WTC11 (cell line): ENCODE data around the gene GSDME. TPM values are rescaled to one million over a fixed set of nuclear protein-coding genes. Genes with fewer than 3 reads are reported as not detected.

Experiments used
- ATAC-seq: fragments of 200-7000 bp; cut with Tn5 transposase; 2 replicates; pipeline ENCODE4 v1.10.0; 2021; ENCODE audit warnings: mild to moderate bottlenecking, moderate library complexity
- CTCF ChIA-PET: fragments of 300-600 bp; sonication (Branson Sonifier 250); formaldehyde crosslinking; loops from one replicate; lab custom pipeline; 2021; ENCODE audit warnings: antibody characterized with exemption; lab: Charles Lee
- POLR2A ChIA-PET: fragments of 350-600 bp; sonication (Branson Sonifier 250); formaldehyde crosslinking; loops from one replicate; lab custom pipeline; 2021; ENCODE audit warnings: antibody characterized with exemption; lab: Charles Lee
- DNase-seq: peaks from one replicate; pipeline ENCODE4 v3.0.0; 2021; ENCODE audit warnings: low spot score
- H3K27ac Mint-ChIP-seq: 2 replicates; pipeline ENCODE4 v1.8.0; 2021; ENCODE audit warnings: mixed read lengths
- H3K27me3 Mint-ChIP-seq: 2 replicates; pipeline ENCODE4 v1.8.0; 2021; ENCODE audit warnings: low read depth, mild to moderate bottlenecking, moderate library complexity, mixed read lengths
- H3K36me3 Mint-ChIP-seq: 2 replicates; pipeline ENCODE4 v1.8.0; 2021; ENCODE audit warnings: mixed read lengths
- H3K4me1 Mint-ChIP-seq: 2 replicates; pipeline ENCODE4 v1.8.0; 2022; ENCODE audit warnings: mixed read lengths
- H3K4me3 Mint-ChIP-seq: 2 replicates; pipeline ENCODE4 v1.8.0; 2021; ENCODE audit warnings: mild to moderate bottlenecking, moderate library complexity, mixed read lengths
- H3K9me3 Mint-ChIP-seq: 2 replicates; pipeline ENCODE4 v1.8.0; 2021; ENCODE audit warnings: mixed read lengths
- CDX4 ChIP-seq: fragments of 250-450 bp; sonication (Bioruptor Pico); IDR thresholded peaks from 2 replicates; pipeline ENCODE4 v1.9.0; 2021; ENCODE audit warnings: moderate library complexity, mild to moderate bottlenecking, inconsistent platforms, borderline replicate concordance
- CREM ChIP-seq: sonication (generic); formaldehyde crosslinking; IDR thresholded peaks from 2 replicates; pipeline ENCODE4 v1.8.1; 2022; ENCODE audit warnings: mild to moderate bottlenecking, missing genetic modification reagents, moderate library complexity
- E2F1 ChIP-seq: sonication (generic); formaldehyde crosslinking; IDR thresholded peaks from 2 replicates; pipeline ENCODE4 v1.8.0; 2022; ENCODE audit warnings: mild to moderate bottlenecking, missing genetic modification reagents
- ELF4 ChIP-seq: sonication (generic); formaldehyde crosslinking; IDR thresholded peaks from 2 replicates; pipeline ENCODE4 v1.8.1; 2022; ENCODE audit warnings: low read depth, mild to moderate bottlenecking, moderate library complexity, missing genetic modification reagents
- ERG ChIP-seq: fragments of 250-450 bp; sonication (Bioruptor Pico); IDR thresholded peaks from 2 replicates; pipeline ENCODE4 v1.8.0; 2021; ENCODE audit warnings: mild to moderate bottlenecking
- GRHL2 ChIP-seq: fragments of 250-450 bp; sonication (Bioruptor Pico); IDR thresholded peaks from 2 replicates; pipeline ENCODE4 v1.8.0; 2022; ENCODE audit warnings: mild to moderate bottlenecking, moderate library complexity; ENCODE audit not compliant: insufficient replicate concordance, severe bottlenecking
- GTF2I ChIP-seq: fragments of 250-450 bp; sonication (Bioruptor Pico); conservative IDR thresholded peaks from 2 replicates; pipeline ENCODE4 v1.4.0; 2021; ENCODE audit warnings: mild to moderate bottlenecking
- MXD4 ChIP-seq: fragments of 250-450 bp; sonication (Bioruptor Pico); IDR thresholded peaks from 2 replicates; pipeline ENCODE4 v1.8.0; 2021; ENCODE audit warnings: mild to moderate bottlenecking, moderate library complexity, borderline replicate concordance
- NR1H2 ChIP-seq: sonication (generic); formaldehyde crosslinking; IDR thresholded peaks from 2 replicates; pipeline ENCODE4 v1.9.0; 2021; ENCODE audit warnings: mild to moderate bottlenecking, moderate library complexity, missing genetic modification reagents
- PRRX2 ChIP-seq: fragments of 250-450 bp; sonication (Bioruptor Pico); IDR thresholded peaks from 2 replicates; pipeline ENCODE4 v1.8.0; 2021; ENCODE audit warnings: mild to moderate bottlenecking
- RELA ChIP-seq: sonication (generic); formaldehyde crosslinking; IDR thresholded peaks from 2 replicates; pipeline ENCODE4 v1.8.1; 2022; ENCODE audit warnings: missing genetic modification reagents, mild to moderate bottlenecking, borderline replicate concordance
- ZNF423 ChIP-seq: fragments of 250-450 bp; sonication (Bioruptor Pico); IDR thresholded peaks from 2 replicates; pipeline ENCODE4 v2.1.2; 2022; ENCODE audit warnings: mild to moderate bottlenecking, moderate library complexity
- total RNA-seq: library from RNA; stranded (reverse); gene quantifications from 3 replicates; pipeline ENCODE4 v1.2.3, GENCODE V29; 2021
- TF ChIP-seq, protein P1 (sequence below): sonication (generic); formaldehyde crosslinking; IDR thresholded peaks from 2 replicates; pipeline ENCODE4 v1.8.1; 2023; ENCODE audit warnings: mild to moderate bottlenecking, missing genetic modification reagents, borderline replicate concordance
- TF ChIP-seq, protein P2 (sequence below): fragments of 250-450 bp; sonication (Bioruptor Pico); IDR thresholded peaks from 2 replicates; pipeline ENCODE4 v1.9.0; 2021; ENCODE audit warnings: mild to moderate bottlenecking
- TF ChIP-seq, protein P3 (sequence below): sonication (generic); formaldehyde crosslinking; conservative IDR thresholded peaks from 2 replicates; pipeline ENCODE4 v1.8.1; 2022; ENCODE audit warnings: mild to moderate bottlenecking, missing genetic modification reagents

GSDME gene
- total RNA-seq, 1 experiment from 2014 or later: 4.8 TPM

GRCh38 chr7:24707988-24708615, 49.2 kb downstream of the GSDME start (continued):
- TF ChIP-seq, protein P1, sequence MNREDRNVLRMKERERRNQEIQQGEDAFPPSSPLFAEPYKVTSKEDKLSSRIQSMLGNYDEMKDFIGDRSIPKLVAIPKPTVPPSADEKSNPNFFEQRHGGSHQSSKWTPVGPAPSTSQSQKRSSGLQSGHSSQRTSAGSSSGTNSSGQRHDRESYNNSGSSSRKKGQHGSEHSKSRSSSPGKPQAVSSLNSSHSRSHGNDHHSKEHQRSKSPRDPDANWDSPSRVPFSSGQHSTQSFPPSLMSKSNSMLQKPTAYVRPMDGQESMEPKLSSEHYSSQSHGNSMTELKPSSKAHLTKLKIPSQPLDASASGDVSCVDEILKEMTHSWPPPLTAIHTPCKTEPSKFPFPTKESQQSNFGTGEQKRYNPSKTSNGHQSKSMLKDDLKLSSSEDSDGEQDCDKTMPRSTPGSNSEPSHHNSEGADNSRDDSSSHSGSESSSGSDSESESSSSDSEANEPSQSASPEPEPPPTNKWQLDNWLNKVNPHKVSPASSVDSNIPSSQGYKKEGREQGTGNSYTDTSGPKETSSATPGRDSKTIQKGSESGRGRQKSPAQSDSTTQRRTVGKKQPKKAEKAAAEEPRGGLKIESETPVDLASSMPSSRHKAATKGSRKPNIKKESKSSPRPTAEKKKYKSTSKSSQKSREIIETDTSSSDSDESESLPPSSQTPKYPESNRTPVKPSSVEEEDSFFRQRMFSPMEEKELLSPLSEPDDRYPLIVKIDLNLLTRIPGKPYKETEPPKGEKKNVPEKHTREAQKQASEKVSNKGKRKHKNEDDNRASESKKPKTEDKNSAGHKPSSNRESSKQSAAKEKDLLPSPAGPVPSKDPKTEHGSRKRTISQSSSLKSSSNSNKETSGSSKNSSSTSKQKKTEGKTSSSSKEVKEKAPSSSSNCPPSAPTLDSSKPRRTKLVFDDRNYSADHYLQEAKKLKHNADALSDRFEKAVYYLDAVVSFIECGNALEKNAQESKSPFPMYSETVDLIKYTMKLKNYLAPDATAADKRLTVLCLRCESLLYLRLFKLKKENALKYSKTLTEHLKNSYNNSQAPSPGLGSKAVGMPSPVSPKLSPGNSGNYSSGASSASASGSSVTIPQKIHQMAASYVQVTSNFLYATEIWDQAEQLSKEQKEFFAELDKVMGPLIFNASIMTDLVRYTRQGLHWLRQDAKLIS (CRISPR knock-in tag): no peak
- TF ChIP-seq RELA (CRISPR knock-in tag) (no peak), E2F1 (no peak)
- TF ChIP-seq, all 79 proteins: peak for 0

DNA sequence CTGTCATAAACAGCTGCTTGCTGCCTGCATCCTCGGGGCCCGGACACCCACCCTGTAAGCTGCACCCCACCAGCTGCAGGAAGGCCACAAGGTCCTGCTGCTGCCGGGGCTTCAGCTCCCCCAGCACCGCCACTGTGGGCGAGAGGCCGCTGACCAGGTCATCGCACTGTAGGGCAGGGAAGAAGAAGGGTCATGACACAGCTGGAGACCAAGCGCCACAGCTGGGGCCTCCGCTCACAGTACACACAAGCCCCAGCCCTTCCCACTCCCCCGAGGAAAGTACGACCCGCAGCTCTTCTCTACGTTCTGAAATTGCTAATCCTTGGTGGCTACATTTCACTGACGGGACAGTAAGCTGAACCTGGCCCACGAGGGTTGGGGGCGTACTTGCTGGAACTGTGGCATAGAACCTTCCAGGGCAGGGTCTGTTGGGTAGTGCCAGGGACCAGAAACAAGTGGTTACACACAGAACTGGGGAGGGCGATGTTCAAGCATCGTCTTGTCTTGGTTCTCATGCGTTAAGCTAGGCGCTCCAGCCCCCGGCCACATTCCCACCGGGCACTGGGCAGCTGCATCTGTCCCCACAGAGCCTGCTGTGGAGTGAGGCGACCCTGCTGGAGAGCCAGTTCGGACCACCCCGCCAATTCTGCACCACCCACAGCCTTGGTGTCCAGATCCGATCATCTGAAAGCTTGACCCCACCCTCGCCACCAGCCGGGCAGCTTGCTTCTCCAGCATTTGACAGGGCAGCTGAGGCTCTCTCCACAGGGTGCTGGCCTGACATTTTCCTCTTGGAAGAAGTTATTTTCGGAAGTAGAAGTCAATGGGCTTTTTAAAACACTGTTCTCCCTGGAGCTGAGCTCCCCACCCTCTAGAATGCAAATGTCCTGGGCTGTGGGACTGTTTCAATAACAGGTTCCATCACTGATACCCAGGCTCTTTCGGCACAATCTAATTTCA, 50.8 kb downstream of the GSDME start:
- DNase-seq (no peak), ATAC-seq (no peak; the same call in 1 of the 2 replicates)
- TF ChIP-seq CDX4 (no peak), NR1H2 (CRISPR knock-in tag) (no peak), GRHL2 (CRISPR knock-in tag) (no peak), ELF4 (CRISPR knock-in tag) (no peak), PRRX2 (CRISPR knock-in tag) (no peak), E2F1 (no peak), GTF2I (CRISPR knock-in tag) (no peak), CREM (CRISPR knock-in tag) (no peak), ZNF423 (CRISPR knock-in tag) (no peak), MXD4 (CRISPR knock-in tag) (no peak), ERG (CRISPR knock-in tag) (no peak)
- TF ChIP-seq, protein P2, sequence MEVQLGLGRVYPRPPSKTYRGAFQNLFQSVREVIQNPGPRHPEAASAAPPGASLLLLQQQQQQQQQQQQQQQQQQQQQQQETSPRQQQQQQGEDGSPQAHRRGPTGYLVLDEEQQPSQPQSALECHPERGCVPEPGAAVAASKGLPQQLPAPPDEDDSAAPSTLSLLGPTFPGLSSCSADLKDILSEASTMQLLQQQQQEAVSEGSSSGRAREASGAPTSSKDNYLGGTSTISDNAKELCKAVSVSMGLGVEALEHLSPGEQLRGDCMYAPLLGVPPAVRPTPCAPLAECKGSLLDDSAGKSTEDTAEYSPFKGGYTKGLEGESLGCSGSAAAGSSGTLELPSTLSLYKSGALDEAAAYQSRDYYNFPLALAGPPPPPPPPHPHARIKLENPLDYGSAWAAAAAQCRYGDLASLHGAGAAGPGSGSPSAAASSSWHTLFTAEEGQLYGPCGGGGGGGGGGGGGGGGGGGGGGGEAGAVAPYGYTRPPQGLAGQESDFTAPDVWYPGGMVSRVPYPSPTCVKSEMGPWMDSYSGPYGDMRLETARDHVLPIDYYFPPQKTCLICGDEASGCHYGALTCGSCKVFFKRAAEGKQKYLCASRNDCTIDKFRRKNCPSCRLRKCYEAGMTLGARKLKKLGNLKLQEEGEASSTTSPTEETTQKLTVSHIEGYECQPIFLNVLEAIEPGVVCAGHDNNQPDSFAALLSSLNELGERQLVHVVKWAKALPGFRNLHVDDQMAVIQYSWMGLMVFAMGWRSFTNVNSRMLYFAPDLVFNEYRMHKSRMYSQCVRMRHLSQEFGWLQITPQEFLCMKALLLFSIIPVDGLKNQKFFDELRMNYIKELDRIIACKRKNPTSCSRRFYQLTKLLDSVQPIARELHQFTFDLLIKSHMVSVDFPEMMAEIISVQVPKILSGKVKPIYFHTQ (CRISPR knock-in tag): no peak
- TF ChIP-seq, protein P3, sequence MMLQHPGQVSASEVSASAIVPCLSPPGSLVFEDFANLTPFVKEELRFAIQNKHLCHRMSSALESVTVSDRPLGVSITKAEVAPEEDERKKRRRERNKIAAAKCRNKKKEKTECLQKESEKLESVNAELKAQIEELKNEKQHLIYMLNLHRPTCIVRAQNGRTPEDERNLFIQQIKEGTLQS (CRISPR knock-in tag): no peak
- Mint-ChIP-seq H3K9me3 (no peaks in the 10 kb centered on the region), H3K27ac (no peak overlapping the region), H3K36me3 (0 out of 2 replicates have a peak, but pooled peaks cover 2% of the 10 kb centered on the region), H3K27me3 (0 out of 2 replicates have a peak, but pooled peaks cover 3% of the 10 kb centered on the region), H3K4me3 (no peak overlapping the region), H3K4me1 (peaks cover 4% of the 10 kb centered on the region)
- ChIA-PET CTCF (interaction anchor here (0.8 to 1.4 kb wide), 2 partner anchors 10 to 388 kb away, joined by 3 to 5 read pairs; no protein-coding TSS in a partner anchor), POLR2A (no interaction called here)
